ENCODE data around the gene LIG3.

GRCh38 chr17:34996422-34997285 is 16.3 kb downstream of the LIG3 start:
- no peak for TF ChIP-seq EZH2 (IDR thresholded peaks at IDR 0.05; ENCODE audit: insufficient read depth, poor library complexity, severe bottlenecking)
- TF ChIP-seq EZH2phosphoT487 (IDR thresholded peaks at IDR 0.05; ENCODE audit: insufficient read depth, low read depth), result no peak

All from GM23248 (cell line).